HepG2 (cell line): Measurements from ENCODE around the gene HSDL1. TPM values are rescaled to one million over a fixed set of nuclear protein-coding genes. Genes with fewer than 3 reads are reported as not detected.

Experiments used
- AGO1 ChIP-seq: fragments of 200-400 bp; formaldehyde crosslinking; IDR thresholded peaks from 2 replicates; pipeline ENCODE4 v1.6.1; 2017; ENCODE audit warnings: mild to moderate bottlenecking, low read depth, low read length, moderate library complexity; ENCODE audit not compliant: poor library complexity, severe bottlenecking
- AGO2 ChIP-seq: fragments of 200-400 bp; formaldehyde crosslinking; optimal IDR thresholded peaks from 2 replicates; pipeline ENCODE3; 2017; ENCODE audit warnings: mild to moderate bottlenecking, low read depth, low read length, moderate library complexity
- ELF1 ChIP-seq: sonication (generic); formaldehyde crosslinking; IDR thresholded peaks from 2 replicates; pipeline ENCODE4 v1.4.0; 2020; ENCODE audit warnings: missing genetic modification reagents
- ERF ChIP-seq: IDR thresholded peaks from 2 replicates; pipeline ENCODE4 v1.6.1; 2018; ENCODE audit warnings: missing biosample characterization, missing genetic modification reagents
- HMG20B ChIP-seq: conservative IDR thresholded peaks from 2 replicates; pipeline ENCODE4 v1.6.1; 2016; ENCODE audit warnings: missing genetic modification reagents, missing compliant biosample characterization
- HMGXB3 ChIP-seq: sonication (generic); formaldehyde crosslinking; IDR thresholded peaks from 2 replicates; pipeline ENCODE4 v1.4.0; 2020; ENCODE audit warnings: missing genetic modification reagents, borderline replicate concordance
- KLF6 ChIP-seq: IDR thresholded peaks from 2 replicates; pipeline ENCODE4 v1.8.0; 2016; ENCODE audit warnings: missing biosample characterization, missing genetic modification reagents
- MAFG ChIP-seq: sonication (generic); formaldehyde crosslinking; IDR thresholded peaks from 2 replicates; pipeline ENCODE4 v1.5.1; 2020; ENCODE audit warnings: mild to moderate bottlenecking, missing genetic modification reagents
- NFIB ChIP-seq: sonication (generic); formaldehyde crosslinking; IDR thresholded peaks from 2 replicates; pipeline ENCODE4 v1.9.0; 2021; ENCODE audit warnings: missing genetic modification reagents, mild to moderate bottlenecking, borderline replicate concordance
- NFKB2 ChIP-seq: sonication (generic); formaldehyde crosslinking; IDR thresholded peaks from 2 replicates; pipeline ENCODE4 v1.4.0; 2020; ENCODE audit warnings: missing genetic modification reagents, borderline replicate concordance
- RARA ChIP-seq: IDR thresholded peaks from 2 replicates; pipeline ENCODE4 v1.6.1; 2016; ENCODE audit warnings: missing genetic modification reagents, missing compliant biosample characterization
- RXRA ChIP-seq: sonication (generic); formaldehyde crosslinking; IDR thresholded peaks from 2 replicates; pipeline ENCODE4 v1.5.1; 2020; ENCODE audit warnings: missing genetic modification reagents
- TARDBP ChIP-seq: sonication (generic); formaldehyde crosslinking; IDR thresholded peaks from 2 replicates; pipeline ENCODE4 v1.8.0; 2022; ENCODE audit warnings: mild to moderate bottlenecking, missing genetic modification reagents
- TBX3 ChIP-seq: fragments of 450-650 bp; IDR thresholded peaks from 2 replicates; pipeline ENCODE4 v1.6.1; 2017; ENCODE audit warnings: antibody characterized with exemption, mild to moderate bottlenecking, inconsistent platforms, borderline replicate concordance
- ZBTB7B ChIP-seq: sonication (generic); formaldehyde crosslinking; IDR thresholded peaks from 2 replicates; pipeline ENCODE4 v1.4.0; 2020; ENCODE audit warnings: missing genetic modification reagents
- ZNF138 ChIP-seq: sonication (generic); formaldehyde crosslinking; IDR thresholded peaks from 2 replicates; pipeline ENCODE4 v1.5.0; 2020; ENCODE audit warnings: mild to moderate bottlenecking, low read depth, missing genetic modification reagents
- ZNF17 ChIP-seq: sonication (generic); formaldehyde crosslinking; IDR thresholded peaks from 2 replicates; pipeline ENCODE4 v1.5.0; 2020; ENCODE audit warnings: mild to moderate bottlenecking, missing genetic modification reagents
- ZNF34 ChIP-seq: sonication (generic); formaldehyde crosslinking; IDR thresholded peaks from 2 replicates; pipeline ENCODE4 v1.4.0; 2020; ENCODE audit warnings: mild to moderate bottlenecking, missing genetic modification reagents, borderline replicate concordance
- ZNF44 ChIP-seq: sonication (generic); formaldehyde crosslinking; IDR thresholded peaks from 2 replicates; pipeline ENCODE4 v1.5.1; 2020; ENCODE audit warnings: mild to moderate bottlenecking, missing genetic modification reagents
- polyA plus RNA-seq, 8 experiments: library from polyadenylated mRNA; depleted of rRNA in 3 of 8; stranded (reverse) in 7 of 8; unstranded in 1 of 8; fragments of >200 nt; fragmentation: Illumina TruSeq in 4 of 8; extraction: Trizol in 4 of 8; gene quantifications; 2 replicates each; pipeline versions ENCODE4 v1.2.1 to v1.2.3, GENCODE V29; 2011 to 2016; ENCODE audit warnings: low read depth in 4 of 8, missing spikeins in 1 of 8, mixed read lengths in 1 of 8; ENCODE audit not compliant: insufficient read depth in 1 of 8
- total RNA-seq, 5 experiments: library from RNA; depleted of rRNA; stranded (reverse); fragments of >200 nt; fragmentation: Illumina TruSeq; extraction: Trizol; gene quantifications; 2 replicates each; pipeline ENCODE4 v1.2.3, GENCODE V29; 2016; ENCODE audit warnings: low read depth in 1 of 5
- TF ChIP-seq, protein P1 (sequence below): sonication (generic); formaldehyde crosslinking; IDR thresholded peaks from 2 replicates; pipeline ENCODE4 v1.4.0; 2020; ENCODE audit warnings: missing genetic modification reagents
- TF ChIP-seq, protein P2 (sequence below): sonication (generic); formaldehyde crosslinking; IDR thresholded peaks from 2 replicates; pipeline ENCODE4 v1.5.0; 2020; ENCODE audit warnings: mild to moderate bottlenecking, missing genetic modification reagents

HSDL1 gene
- total and polyA plus RNA-seq, 2 of the 13 experiments (the other 11 are each of a cell fraction or from before 2014, with no cell fraction given) = 49.2 to 49.7 TPM

GRCh38 chr16:84096447-84097005 is 48.5 kb downstream of the HSDL1 start (continued):
- TF ChIP-seq, protein P1, sequence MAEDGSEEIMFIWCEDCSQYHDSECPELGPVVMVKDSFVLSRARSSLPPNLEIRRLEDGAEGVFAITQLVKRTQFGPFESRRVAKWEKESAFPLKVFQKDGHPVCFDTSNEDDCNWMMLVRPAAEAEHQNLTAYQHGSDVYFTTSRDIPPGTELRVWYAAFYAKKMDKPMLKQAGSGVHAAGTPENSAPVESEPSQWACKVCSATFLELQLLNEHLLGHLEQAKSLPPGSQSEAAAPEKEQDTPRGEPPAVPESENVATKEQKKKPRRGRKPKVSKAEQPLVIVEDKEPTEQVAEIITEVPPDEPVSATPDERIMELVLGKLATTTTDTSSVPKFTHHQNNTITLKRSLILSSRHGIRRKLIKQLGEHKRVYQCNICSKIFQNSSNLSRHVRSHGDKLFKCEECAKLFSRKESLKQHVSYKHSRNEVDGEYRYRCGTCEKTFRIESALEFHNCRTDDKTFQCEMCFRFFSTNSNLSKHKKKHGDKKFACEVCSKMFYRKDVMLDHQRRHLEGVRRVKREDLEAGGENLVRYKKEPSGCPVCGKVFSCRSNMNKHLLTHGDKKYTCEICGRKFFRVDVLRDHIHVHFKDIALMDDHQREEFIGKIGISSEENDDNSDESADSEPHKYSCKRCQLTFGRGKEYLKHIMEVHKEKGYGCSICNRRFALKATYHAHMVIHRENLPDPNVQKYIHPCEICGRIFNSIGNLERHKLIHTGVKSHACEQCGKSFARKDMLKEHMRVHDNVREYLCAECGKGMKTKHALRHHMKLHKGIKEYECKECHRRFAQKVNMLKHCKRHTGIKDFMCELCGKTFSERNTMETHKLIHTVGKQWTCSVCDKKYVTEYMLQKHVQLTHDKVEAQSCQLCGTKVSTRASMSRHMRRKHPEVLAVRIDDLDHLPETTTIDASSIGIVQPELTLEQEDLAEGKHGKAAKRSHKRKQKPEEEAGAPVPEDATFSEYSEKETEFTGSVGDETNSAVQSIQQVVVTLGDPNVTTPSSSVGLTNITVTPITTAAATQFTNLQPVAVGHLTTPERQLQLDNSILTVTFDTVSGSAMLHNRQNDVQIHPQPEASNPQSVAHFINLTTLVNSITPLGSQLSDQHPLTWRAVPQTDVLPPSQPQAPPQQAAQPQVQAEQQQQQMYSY = no peak
- no peak for TF ChIP-seq MAFG
- TF ChIP-seq HMGXB3 = no peak
- TF ChIP-seq ZBTB7B = 0 out of 2 replicates have a peak, but pooled peaks have one; percentile 41
- TF ChIP-seq ZNF34 = no peak
- TF ChIP-seq, protein P2, sequence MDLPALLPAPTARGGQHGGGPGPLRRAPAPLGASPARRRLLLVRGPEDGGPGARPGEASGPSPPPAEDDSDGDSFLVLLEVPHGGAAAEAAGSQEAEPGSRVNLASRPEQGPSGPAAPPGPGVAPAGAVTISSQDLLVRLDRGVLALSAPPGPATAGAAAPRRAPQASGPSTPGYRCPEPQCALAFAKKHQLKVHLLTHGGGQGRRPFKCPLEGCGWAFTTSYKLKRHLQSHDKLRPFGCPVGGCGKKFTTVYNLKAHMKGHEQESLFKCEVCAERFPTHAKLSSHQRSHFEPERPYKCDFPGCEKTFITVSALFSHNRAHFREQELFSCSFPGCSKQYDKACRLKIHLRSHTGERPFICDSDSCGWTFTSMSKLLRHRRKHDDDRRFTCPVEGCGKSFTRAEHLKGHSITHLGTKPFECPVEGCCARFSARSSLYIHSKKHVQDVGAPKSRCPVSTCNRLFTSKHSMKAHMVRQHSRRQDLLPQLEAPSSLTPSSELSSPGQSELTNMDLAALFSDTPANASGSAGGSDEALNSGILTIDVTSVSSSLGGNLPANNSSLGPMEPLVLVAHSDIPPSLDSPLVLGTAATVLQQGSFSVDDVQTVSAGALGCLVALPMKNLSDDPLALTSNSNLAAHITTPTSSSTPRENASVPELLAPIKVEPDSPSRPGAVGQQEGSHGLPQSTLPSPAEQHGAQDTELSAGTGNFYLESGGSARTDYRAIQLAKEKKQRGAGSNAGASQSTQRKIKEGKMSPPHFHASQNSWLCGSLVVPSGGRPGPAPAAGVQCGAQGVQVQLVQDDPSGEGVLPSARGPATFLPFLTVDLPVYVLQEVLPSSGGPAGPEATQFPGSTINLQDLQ (CRISPR knock-in tag) = no peak
- no peak for TF ChIP-seq NFIB (CRISPR knock-in tag)
- TF ChIP-seq ZNF44 (CRISPR knock-in tag) = no peak
- TF ChIP-seq ERF (CRISPR knock-in tag) = peak; percentile 83
- peak; percentile 27; the same call in 1 of the 2 replicates for TF ChIP-seq ELF1
- no peak for TF ChIP-seq ZNF138
- TF ChIP-seq TARDBP (CRISPR knock-in tag) = peak; percentile 82; the same call in 1 of the 2 replicates
- peak; percentile 95 for TF ChIP-seq HMG20B (CRISPR knock-in tag)
- no peak; the same call in 1 of the 2 replicates for TF ChIP-seq RXRA
- peak; percentile 96 for TF ChIP-seq TBX3
- TF ChIP-seq RARA = peak; percentile 87
- TF ChIP-seq AGO1 = no peak
- TF ChIP-seq KLF6 (CRISPR knock-in tag) = no peak
- no peak for TF ChIP-seq NFKB2
- TF ChIP-seq ZNF17 = no peak
- TF ChIP-seq AGO2 = no peak
